ENCODE data around the gene HERC2. TPM values are rescaled to one million over a fixed set of nuclear protein-coding genes. Genes with fewer than 3 reads are reported as not detected.

Gene HERC2
- total RNA-seq, 2 experiments from 2014 or later: 36.0 to 36.5 TPM

GRCh38 chr15:28271697-28272260, 50.2 kb downstream of the HERC2 start:
- Mint-ChIP-seq H3K27me3 (no peaks in the 10 kb centered on the region), H3K4me3 (no peak overlapping the region), H3K27ac (no peak overlapping the region), H3K9me3 (no peaks in the 10 kb centered on the region), H3K4me1 (ENCODE audit: low read depth) (no peaks in the 10 kb centered on the region), H3K36me3 (ENCODE audit: low read depth) (peaks cover 84% of the 10 kb centered on the region)
- POLR2A ChIA-PET: no interaction called here
- no peak overlapping the region for H3K27ac ChIP-seq (ENCODE audit: low read depth in 1 of 2, low read length in 2 of 2)
- no peaks in the 10 kb centered on the region for H3K4me1 ChIP-seq (ENCODE audit: insufficient read depth, low read length)
- CTCF ChIA-PET: no interaction called here
- H3K27me3 ChIP-seq (ENCODE audit: control insufficient read depth in 1 of 2, insufficient read depth in 2 of 2, low read length in 2 of 2): no peaks in the 10 kb centered on the region
- DNase-seq: no peak
- no peaks in the 10 kb centered on the region for H3K9me3 ChIP-seq (ENCODE audit: control insufficient read depth in 1 of 2, insufficient read depth in 1 of 2, low read length in 2 of 2)
- TF ChIP-seq, protein P1, sequence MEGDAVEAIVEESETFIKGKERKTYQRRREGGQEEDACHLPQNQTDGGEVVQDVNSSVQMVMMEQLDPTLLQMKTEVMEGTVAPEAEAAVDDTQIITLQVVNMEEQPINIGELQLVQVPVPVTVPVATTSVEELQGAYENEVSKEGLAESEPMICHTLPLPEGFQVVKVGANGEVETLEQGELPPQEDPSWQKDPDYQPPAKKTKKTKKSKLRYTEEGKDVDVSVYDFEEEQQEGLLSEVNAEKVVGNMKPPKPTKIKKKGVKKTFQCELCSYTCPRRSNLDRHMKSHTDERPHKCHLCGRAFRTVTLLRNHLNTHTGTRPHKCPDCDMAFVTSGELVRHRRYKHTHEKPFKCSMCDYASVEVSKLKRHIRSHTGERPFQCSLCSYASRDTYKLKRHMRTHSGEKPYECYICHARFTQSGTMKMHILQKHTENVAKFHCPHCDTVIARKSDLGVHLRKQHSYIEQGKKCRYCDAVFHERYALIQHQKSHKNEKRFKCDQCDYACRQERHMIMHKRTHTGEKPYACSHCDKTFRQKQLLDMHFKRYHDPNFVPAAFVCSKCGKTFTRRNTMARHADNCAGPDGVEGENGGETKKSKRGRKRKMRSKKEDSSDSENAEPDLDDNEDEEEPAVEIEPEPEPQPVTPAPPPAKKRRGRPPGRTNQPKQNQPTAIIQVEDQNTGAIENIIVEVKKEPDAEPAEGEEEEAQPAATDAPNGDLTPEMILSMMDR (IDR thresholded peaks at IDR 0.05): no peak
- no peak overlapping the region for H3K4me3 ChIP-seq (ENCODE audit: low read length)
- no peak for ATAC-seq (ENCODE audit: poor library complexity)
- peaks cover 54% of the 10 kb centered on the region for H3K36me3 ChIP-seq (ENCODE audit: insufficient read depth, low read length)
- intact Hi-C loops (cut with DNase I, micrococcal nuclease): no loop called here

DNA sequence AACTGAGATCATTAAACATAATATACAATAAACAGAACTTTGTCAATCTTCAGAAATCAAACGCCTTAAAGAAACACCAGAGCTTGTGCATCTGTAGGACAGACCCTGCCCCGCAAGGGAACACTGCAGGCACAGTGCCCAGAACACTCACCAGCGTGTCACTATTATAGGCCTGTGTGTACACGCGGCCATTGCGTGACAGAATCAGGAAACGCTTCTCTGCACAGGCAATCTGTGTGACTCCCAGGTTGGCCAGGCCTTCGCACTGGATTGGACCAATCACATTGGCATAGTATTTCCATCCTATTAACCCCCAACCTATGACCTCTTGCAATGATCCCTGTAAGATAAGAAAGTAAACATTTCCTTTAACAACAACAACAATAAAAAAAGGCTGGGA, 52.9 kb downstream of the HERC2 start:
- H3K4me3 Mint-ChIP-seq: no peak overlapping the region
- ChIA-PET POLR2A (no interaction called here), CTCF (no interaction called here)
- ATAC-seq (ENCODE audit: poor library complexity) (no peak), DNase-seq (no peak)
- peaks cover 91% of the 10 kb centered on the region for H3K36me3 Mint-ChIP-seq (ENCODE audit: low read depth)
- Histone ChIP-seq H3K27ac (ENCODE audit: low read depth in 1 of 2, low read length in 2 of 2) (no peak overlapping the region), H3K4me3 (ENCODE audit: low read length) (no peak overlapping the region), H3K27me3 (ENCODE audit: control insufficient read depth in 1 of 2, insufficient read depth in 2 of 2, low read length in 2 of 2) (no peaks in the 10 kb centered on the region), H3K36me3 (ENCODE audit: insufficient read depth, low read length) (peaks cover 68% of the 10 kb centered on the region), H3K9me3 (ENCODE audit: control insufficient read depth in 1 of 2, insufficient read depth in 1 of 2, low read length in 2 of 2) (no peaks in the 10 kb centered on the region), H3K4me1 (ENCODE audit: insufficient read depth, low read length) (no peaks in the 10 kb centered on the region)
- H3K9me3 Mint-ChIP-seq: no peaks in the 10 kb centered on the region
- TF ChIP-seq, protein P1 (IDR thresholded peaks at IDR 0.05): no peak
- intact Hi-C loops (cut with DNase I, micrococcal nuclease): no loop called here
- H3K27me3 Mint-ChIP-seq: no peaks in the 10 kb centered on the region
- no peaks in the 10 kb centered on the region for H3K4me1 Mint-ChIP-seq (ENCODE audit: low read depth)
- H3K27ac Mint-ChIP-seq: no peak overlapping the region

DNA sequence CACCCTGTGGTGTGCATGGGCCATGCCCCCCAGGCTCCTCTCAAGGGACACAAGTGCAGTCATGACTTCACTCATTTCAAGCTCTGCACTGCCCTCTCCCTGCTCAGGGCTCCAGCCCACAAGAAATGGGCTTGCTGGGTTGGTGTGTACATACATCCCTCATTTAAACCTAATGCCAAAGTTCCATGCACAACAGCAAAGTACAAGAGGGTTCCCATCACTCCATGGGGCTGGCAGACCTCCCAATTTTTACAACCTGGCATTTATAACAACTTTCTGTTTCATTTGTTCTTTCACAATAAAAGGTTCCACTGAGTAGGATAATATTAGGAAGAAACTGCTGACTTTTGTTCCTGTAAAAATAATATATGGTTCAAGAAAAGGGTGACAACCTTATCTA, 54.3 kb downstream of the HERC2 start:
- Histone ChIP-seq H3K27ac (ENCODE audit: low read depth in 1 of 2, low read length in 2 of 2) (no peak overlapping the region), H3K36me3 (ENCODE audit: insufficient read depth, low read length) (peaks cover 66% of the 10 kb centered on the region), H3K27me3 (ENCODE audit: control insufficient read depth in 1 of 2, insufficient read depth in 2 of 2, low read length in 2 of 2) (no peaks in the 10 kb centered on the region), H3K4me3 (ENCODE audit: low read length) (no peak overlapping the region), H3K9me3 (ENCODE audit: control insufficient read depth in 1 of 2, insufficient read depth in 1 of 2, low read length in 2 of 2) (no peaks in the 10 kb centered on the region), H3K4me1 (ENCODE audit: insufficient read depth, low read length) (no peaks in the 10 kb centered on the region)
- Mint-ChIP-seq H3K9me3 (no peaks in the 10 kb centered on the region), H3K4me3 (no peak overlapping the region), H3K4me1 (ENCODE audit: low read depth) (peaks cover 5% of the 10 kb centered on the region), H3K27me3 (no peaks in the 10 kb centered on the region), H3K36me3 (ENCODE audit: low read depth) (peaks cover 90% of the 10 kb centered on the region), H3K27ac (no peak overlapping the region)
- ATAC-seq (ENCODE audit: poor library complexity) (no peak), DNase-seq (no peak)
- TF ChIP-seq, protein P1 (IDR thresholded peaks at IDR 0.05): no peak
- CTCF ChIA-PET: no interaction called here
- intact Hi-C loops (cut with DNase I, micrococcal nuclease): no loop called here
- POLR2A ChIA-PET: no interaction called here

Data from CD4-positive, alpha-beta T cell (primary cell).